ENCODE results near the gene THSD7B. TPM values are rescaled to one million over a fixed set of nuclear protein-coding genes. Genes with fewer than 3 reads are reported as not detected.

The THSD7B gene
- total and polyA plus RNA-seq, 10 of the 15 experiments (the other 5 are each of a cell fraction or from before 2014, with no cell fraction given), result 0.03 to 0.56 (median 0.28) TPM

GRCh38 chr2:137178951-137179377 lies 413.6 kb downstream of the THSD7B start (continued):
- no peak for TF ChIP-seq MEF2B (IDR thresholded peaks at IDR 0.05; ENCODE audit: partially characterized antibody, poor library complexity, severe bottlenecking)
- TF ChIP-seq, protein P1, sequence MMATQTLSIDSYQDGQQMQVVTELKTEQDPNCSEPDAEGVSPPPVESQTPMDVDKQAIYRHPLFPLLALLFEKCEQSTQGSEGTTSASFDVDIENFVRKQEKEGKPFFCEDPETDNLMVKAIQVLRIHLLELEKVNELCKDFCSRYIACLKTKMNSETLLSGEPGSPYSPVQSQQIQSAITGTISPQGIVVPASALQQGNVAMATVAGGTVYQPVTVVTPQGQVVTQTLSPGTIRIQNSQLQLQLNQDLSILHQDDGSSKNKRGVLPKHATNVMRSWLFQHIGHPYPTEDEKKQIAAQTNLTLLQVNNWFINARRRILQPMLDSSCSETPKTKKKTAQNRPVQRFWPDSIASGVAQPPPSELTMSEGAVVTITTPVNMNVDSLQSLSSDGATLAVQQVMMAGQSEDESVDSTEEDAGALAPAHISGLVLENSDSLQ (IDR thresholded peaks at IDR 0.05), result no peak
- TF ChIP-seq, protein P2, sequence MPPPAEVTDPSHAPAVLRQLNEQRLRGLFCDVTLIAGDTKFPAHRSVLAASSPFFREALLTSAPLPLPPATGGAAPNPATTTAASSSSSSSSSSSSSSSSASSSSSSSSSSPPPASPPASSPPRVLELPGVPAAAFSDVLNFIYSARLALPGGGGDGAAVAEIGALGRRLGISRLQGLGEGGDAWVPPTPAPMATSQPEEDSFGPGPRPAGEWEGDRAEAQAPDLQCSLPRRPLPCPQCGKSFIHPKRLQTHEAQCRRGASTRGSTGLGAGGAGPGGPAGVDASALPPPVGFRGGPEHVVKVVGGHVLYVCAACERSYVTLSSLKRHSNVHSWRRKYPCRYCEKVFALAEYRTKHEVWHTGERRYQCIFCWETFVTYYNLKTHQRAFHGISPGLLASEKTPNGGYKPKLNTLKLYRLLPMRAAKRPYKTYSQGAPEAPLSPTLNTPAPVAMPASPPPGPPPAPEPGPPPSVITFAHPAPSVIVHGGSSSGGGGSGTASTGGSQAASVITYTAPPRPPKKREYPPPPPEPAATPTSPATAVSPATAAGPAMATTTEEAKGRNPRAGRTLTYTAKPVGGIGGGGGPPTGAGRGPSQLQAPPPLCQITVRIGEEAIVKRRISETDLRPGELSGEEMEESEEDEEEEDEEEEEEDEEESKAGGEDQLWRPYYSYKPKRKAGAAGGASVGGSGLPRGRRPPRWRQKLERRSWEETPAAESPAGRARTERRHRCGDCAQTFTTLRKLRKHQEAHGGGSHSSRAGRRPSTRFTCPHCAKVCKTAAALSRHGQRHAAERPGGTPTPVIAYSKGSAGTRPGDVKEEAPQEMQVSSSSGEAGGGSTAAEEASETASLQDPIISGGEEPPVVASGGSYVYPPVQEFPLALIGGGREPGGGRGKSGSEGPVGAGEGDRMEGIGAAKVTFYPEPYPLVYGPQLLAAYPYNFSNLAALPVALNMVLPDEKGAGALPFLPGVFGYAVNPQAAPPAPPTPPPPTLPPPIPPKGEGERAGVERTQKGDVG (CRISPR knock-in tag; IDR thresholded peaks at IDR 0.05), result no peak
- no peak for TF ChIP-seq NRF1 (conservative IDR thresholded peaks at IDR 0.05; ENCODE audit: low read depth, low read length)
- TF ChIP-seq ZNF622 (IDR thresholded peaks at IDR 0.05), result no peak
- no peak for TF ChIP-seq NFIC (IDR thresholded peaks at IDR 0.05; ENCODE audit: low read depth, low read length)
- TF ChIP-seq RELA (IDR thresholded peaks at IDR 0.05; ENCODE audit: borderline replicate concordance, partially characterized antibody), result no peak
- peak; percentile 72; the same call in 1 of the 2 replicates for TF ChIP-seq RELB (IDR thresholded peaks at IDR 0.05; ENCODE audit: low read depth)
- no peak for TF ChIP-seq SUPT20H (IDR thresholded peaks at IDR 0.05; ENCODE audit: borderline replicate concordance, control insufficient read depth, low read depth, low read length)
- no peak; the same call in 1 of the 2 replicates for TF ChIP-seq GABPA (IDR thresholded peaks at IDR 0.05; ENCODE audit: low read depth)
- TF ChIP-seq RAD51 (IDR thresholded peaks at IDR 0.05), result peak; percentile 47
- TF ChIP-seq RCOR1 (conservative IDR thresholded peaks at IDR 0.05; ENCODE audit: low read depth, low read length), result no peak
- peak; percentile 56; the same call in 1 of the 2 replicates for TF ChIP-seq JUNB (IDR thresholded peaks at IDR 0.05)
- TF ChIP-seq POLR2AphosphoS5 (IDR thresholded peaks at IDR 0.05; ENCODE audit: low read length), result no peak
- peak in 1 of 2 experiments; percentile 58; a peak in 1 of 4 replicates for TF ChIP-seq BHLHE40 (IDR thresholded peaks at IDR 0.05; ENCODE audit: borderline replicate concordance in 1 of 2, low read depth in 2 of 2, low read length in 1 of 2)
- TF ChIP-seq CEBPZ (IDR thresholded peaks at IDR 0.05; ENCODE audit: low read depth, low read length), result no peak
- TF ChIP-seq YY1 (IDR thresholded peaks at IDR 0.05; ENCODE audit: low read depth, low read length), result no peak
- no peak for TF ChIP-seq NR2F1 (conservative IDR thresholded peaks at IDR 0.05)
- TF ChIP-seq JUND (IDR thresholded peaks at IDR 0.05; ENCODE audit: low read depth, low read length), result no peak; the same call in 1 of the 2 replicates
